Measurements from ENCODE around the gene CTSS. TPM values are rescaled to one million over a fixed set of nuclear protein-coding genes. Genes with fewer than 3 reads are reported as not detected.
"Not testable (repeated sequence)": the region's sequence is repeated elsewhere in the genome, so short reads cannot be mapped to it uniquely, and the experiment has no call there.

CTSS gene
- total and polyA plus RNA-seq, 2 experiments from 2014 or later: 5.2 to 10.4 TPM

DNA sequence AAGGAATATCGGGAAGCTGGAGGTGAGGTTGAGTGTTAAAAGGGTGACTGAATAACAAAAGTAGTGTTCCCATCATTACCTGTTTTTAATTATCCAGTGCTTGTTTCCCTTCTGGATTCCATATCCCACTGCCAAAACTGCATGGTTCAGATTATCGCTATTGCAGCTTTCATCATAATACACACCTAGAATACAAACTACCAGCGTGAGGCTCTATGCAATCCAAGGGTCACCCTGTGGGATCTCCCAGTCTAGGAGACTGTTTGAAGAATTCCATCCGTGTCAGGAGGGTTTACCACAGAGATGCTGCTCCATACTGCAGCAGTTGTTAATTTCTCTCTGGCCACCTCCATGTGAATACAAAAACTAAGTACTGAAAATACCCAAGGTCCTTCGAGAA, 33.5 kb upstream of the CTSS start:
- Histone ChIP-seq H3K4me2 (no peak overlapping the region), H3K27me3 (no peaks in the 10 kb centered on the region), H2AFZ (no peak overlapping the region), H3K9me3 (ENCODE audit: low read depth) (no peaks in the 10 kb centered on the region), H3K27ac (no peak overlapping the region), H3K9me2 (replicated peaks; ENCODE audit: insufficient read depth) (no peaks in the 10 kb centered on the region), H3K79me2 (no peaks in the 10 kb centered on the region), H3K36me3 (replicated peaks; ENCODE audit: insufficient read depth, low read depth) (peaks cover 5% of the 10 kb centered on the region), H4K20me1 (ENCODE audit: insufficient read depth, poor library complexity, severe bottlenecking) (no peaks in the 10 kb centered on the region), H3K4me3 (no peak overlapping the region), H3K4me1 (ENCODE audit: insufficient read depth) (no peaks in the 10 kb centered on the region)
- TF ChIP-seq EZH2phosphoT487 (IDR thresholded peaks at IDR 0.05; ENCODE audit: low read depth, severe bottlenecking, unreplicated experiment) (no peak), EZH2 (IDR thresholded peaks at IDR 0.05; ENCODE audit: borderline replicate concordance) (no peak)
- DNase-seq (ENCODE audit: low spot score): no peak
- WGBS (ENCODE audit: low lambda C conversion rate, missing lambda C conversion rate): 79% methylated on average over 5 of the region's 5 CpGs

DNA sequence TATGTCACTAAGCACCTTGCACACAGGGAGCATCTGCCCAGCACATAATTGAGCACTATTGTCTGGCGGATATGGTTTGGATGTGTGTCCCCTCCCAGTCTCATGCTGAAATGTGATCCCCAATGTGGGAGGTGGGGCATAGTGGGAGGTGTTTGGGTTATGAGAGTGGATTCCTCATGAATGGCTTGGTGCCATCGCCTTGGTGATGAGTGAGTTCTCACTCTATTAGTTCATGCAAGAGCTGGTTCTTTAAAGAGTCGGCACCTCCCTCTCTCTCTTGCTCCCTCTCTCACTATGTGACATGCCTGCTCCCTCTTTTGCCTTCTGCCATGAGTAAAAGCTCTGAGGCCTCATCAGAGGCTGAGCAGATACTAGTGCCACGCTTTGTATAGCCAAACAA, 32.9 kb upstream of the CTSS start:
- Histone ChIP-seq H3K27me3 (no peaks in the 10 kb centered on the region), H3K79me2 (no peaks in the 10 kb centered on the region), H3K9me3 (ENCODE audit: low read depth) (no peaks in the 10 kb centered on the region), H3K9me2 (replicated peaks; ENCODE audit: insufficient read depth) (no peaks in the 10 kb centered on the region), H3K36me3 (replicated peaks; ENCODE audit: insufficient read depth, low read depth) (peaks cover 5% of the 10 kb centered on the region), H3K4me3 (no peak overlapping the region), H3K27ac (no peak overlapping the region), H2AFZ (no peak overlapping the region), H4K20me1 (ENCODE audit: insufficient read depth, poor library complexity, severe bottlenecking) (no peaks in the 10 kb centered on the region), H3K4me1 (ENCODE audit: insufficient read depth) (no peaks in the 10 kb centered on the region), H3K4me2 (no peak overlapping the region)
- WGBS (ENCODE audit: low lambda C conversion rate, missing lambda C conversion rate): 84% methylated on average over 4 of the region's 4 CpGs
- no peak for DNase-seq (ENCODE audit: low spot score)
- TF ChIP-seq, protein P1, sequence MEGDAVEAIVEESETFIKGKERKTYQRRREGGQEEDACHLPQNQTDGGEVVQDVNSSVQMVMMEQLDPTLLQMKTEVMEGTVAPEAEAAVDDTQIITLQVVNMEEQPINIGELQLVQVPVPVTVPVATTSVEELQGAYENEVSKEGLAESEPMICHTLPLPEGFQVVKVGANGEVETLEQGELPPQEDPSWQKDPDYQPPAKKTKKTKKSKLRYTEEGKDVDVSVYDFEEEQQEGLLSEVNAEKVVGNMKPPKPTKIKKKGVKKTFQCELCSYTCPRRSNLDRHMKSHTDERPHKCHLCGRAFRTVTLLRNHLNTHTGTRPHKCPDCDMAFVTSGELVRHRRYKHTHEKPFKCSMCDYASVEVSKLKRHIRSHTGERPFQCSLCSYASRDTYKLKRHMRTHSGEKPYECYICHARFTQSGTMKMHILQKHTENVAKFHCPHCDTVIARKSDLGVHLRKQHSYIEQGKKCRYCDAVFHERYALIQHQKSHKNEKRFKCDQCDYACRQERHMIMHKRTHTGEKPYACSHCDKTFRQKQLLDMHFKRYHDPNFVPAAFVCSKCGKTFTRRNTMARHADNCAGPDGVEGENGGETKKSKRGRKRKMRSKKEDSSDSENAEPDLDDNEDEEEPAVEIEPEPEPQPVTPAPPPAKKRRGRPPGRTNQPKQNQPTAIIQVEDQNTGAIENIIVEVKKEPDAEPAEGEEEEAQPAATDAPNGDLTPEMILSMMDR (IDR thresholded peaks at IDR 0.05; ENCODE audit: poor library complexity): no peak
- TF ChIP-seq EZH2phosphoT487 (IDR thresholded peaks at IDR 0.05; ENCODE audit: low read depth, severe bottlenecking, unreplicated experiment) (no peak), EZH2 (IDR thresholded peaks at IDR 0.05; ENCODE audit: borderline replicate concordance) (no peak)

DNA sequence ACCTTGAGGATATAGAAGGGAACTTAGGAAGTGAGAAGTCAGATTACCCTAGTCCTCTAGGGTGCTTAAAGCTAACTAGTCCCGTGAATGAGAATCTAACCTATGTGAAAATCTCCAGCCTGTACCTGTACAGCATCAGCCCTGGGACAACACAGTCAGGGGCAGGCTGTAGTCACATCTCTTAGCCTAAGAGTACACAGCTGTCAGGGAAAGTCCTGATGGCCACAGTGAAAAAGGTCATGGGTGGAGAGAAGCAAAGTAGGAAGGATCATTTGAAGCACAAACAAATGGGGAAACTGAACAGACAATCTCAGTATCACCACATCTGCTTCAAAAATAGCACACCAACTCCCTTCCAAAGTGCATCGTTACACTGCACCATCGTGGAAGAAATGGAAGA, 30.8 kb upstream of the CTSS start:
- no peak overlapping the region for H3K4me2 ChIP-seq
- no peak for DNase-seq (ENCODE audit: low spot score)
- H3K36me3 ChIP-seq (replicated peaks; ENCODE audit: insufficient read depth, low read depth): peaks cover 5% of the 10 kb centered on the region
- no peak overlapping the region for H3K4me3 ChIP-seq
- H3K4me1 ChIP-seq (ENCODE audit: insufficient read depth): no peaks in the 10 kb centered on the region
- H3K9me2 ChIP-seq (replicated peaks; ENCODE audit: insufficient read depth): no peaks in the 10 kb centered on the region
- no peaks in the 10 kb centered on the region for H3K27me3 ChIP-seq
- no peaks in the 10 kb centered on the region for H4K20me1 ChIP-seq (ENCODE audit: insufficient read depth, poor library complexity, severe bottlenecking)
- TF ChIP-seq, protein P1 (IDR thresholded peaks at IDR 0.05; ENCODE audit: poor library complexity): no peak
- no peak for TF ChIP-seq EZH2 (IDR thresholded peaks at IDR 0.05; ENCODE audit: borderline replicate concordance)
- TF ChIP-seq EZH2phosphoT487 (IDR thresholded peaks at IDR 0.05; ENCODE audit: low read depth, severe bottlenecking, unreplicated experiment): no peak
- no peak overlapping the region for H2AFZ ChIP-seq
- no peak overlapping the region for H3K27ac ChIP-seq
- no peaks in the 10 kb centered on the region for H3K9me3 ChIP-seq (ENCODE audit: low read depth)
- H3K79me2 ChIP-seq: no peaks in the 10 kb centered on the region
- WGBS (ENCODE audit: low lambda C conversion rate, missing lambda C conversion rate): 93% methylated on average over 3 of the region's 3 CpGs

DNA sequence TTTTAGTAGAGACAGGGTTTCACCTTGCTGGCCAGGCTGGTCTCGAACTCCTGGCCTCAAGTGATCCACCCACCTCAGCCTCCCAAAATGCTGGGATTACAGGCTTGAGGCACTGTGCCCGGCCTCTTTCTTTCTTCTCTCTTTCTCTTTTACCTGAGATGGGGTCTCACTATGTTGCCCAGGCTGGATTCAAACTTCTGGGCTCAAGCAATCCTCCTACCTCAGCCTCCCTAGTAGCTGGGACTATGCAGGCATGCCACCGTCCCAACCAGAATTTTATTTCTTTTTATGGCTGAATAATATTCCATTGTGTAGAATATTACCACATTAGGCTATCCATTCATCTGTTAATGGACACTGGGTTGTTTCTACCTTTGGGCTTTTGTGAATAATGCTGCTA, 28.2 kb upstream of the CTSS start:
- not testable (repeated sequence) for H3K9me3 ChIP-seq (ENCODE audit: low read depth); H3K4me3 ChIP-seq; H3K36me3 ChIP-seq (replicated peaks; ENCODE audit: insufficient read depth, low read depth); H2AFZ ChIP-seq; H3K79me2 ChIP-seq; DNase-seq (ENCODE audit: low spot score); H3K4me2 ChIP-seq; H3K27me3 ChIP-seq; H3K9me2 ChIP-seq (replicated peaks; ENCODE audit: insufficient read depth); H4K20me1 ChIP-seq (ENCODE audit: insufficient read depth, poor library complexity, severe bottlenecking); H3K27ac ChIP-seq; H3K4me1 ChIP-seq (ENCODE audit: insufficient read depth)
- 93% methylated on average over 3 of the region's 3 CpGs for WGBS (ENCODE audit: low lambda C conversion rate, missing lambda C conversion rate)

Data from hepatocyte (in vitro differentiated cells).